Fibroblast of pulmonary artery (primary cell): ENCODE measurements around the gene FNBP1L.

Experiments
- DNase-seq: peaks from one replicate; pipeline ENCODE4 v3.0.0-alpha.2; 2010; ENCODE audit warnings: low read depth
- H3K4me3 ChIP-seq: replicated peaks from 2 replicates; pipeline ENCODE4 v1.5.1; 2011; ENCODE audit warnings: low read depth, mild to moderate bottlenecking, control low read depth, low read length, moderate library complexity
- TF ChIP-seq, protein P1 (sequence below): IDR thresholded peaks from 2 replicates; pipeline ENCODE4 v1.5.1; 2011; ENCODE audit warnings: mild to moderate bottlenecking, control low read depth, low read length, inconsistent platforms; ENCODE audit errors: missing control alignments

FNBP1L gene

GRCh38 chr1:93499533-93499932 is 51.6 kb downstream of the FNBP1L start:
- TF ChIP-seq, protein P1, sequence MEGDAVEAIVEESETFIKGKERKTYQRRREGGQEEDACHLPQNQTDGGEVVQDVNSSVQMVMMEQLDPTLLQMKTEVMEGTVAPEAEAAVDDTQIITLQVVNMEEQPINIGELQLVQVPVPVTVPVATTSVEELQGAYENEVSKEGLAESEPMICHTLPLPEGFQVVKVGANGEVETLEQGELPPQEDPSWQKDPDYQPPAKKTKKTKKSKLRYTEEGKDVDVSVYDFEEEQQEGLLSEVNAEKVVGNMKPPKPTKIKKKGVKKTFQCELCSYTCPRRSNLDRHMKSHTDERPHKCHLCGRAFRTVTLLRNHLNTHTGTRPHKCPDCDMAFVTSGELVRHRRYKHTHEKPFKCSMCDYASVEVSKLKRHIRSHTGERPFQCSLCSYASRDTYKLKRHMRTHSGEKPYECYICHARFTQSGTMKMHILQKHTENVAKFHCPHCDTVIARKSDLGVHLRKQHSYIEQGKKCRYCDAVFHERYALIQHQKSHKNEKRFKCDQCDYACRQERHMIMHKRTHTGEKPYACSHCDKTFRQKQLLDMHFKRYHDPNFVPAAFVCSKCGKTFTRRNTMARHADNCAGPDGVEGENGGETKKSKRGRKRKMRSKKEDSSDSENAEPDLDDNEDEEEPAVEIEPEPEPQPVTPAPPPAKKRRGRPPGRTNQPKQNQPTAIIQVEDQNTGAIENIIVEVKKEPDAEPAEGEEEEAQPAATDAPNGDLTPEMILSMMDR: no peak
- no peak for DNase-seq
- no peak overlapping the region for H3K4me3 ChIP-seq

- DNase-seq: no peak
- TF ChIP-seq, protein P1: no peak
- H3K4me3 ChIP-seq: no peak overlapping the region
These were observed 52.4 kb downstream of the FNBP1L start for GRCh38 chr1:93500275-93500674.

DNA sequence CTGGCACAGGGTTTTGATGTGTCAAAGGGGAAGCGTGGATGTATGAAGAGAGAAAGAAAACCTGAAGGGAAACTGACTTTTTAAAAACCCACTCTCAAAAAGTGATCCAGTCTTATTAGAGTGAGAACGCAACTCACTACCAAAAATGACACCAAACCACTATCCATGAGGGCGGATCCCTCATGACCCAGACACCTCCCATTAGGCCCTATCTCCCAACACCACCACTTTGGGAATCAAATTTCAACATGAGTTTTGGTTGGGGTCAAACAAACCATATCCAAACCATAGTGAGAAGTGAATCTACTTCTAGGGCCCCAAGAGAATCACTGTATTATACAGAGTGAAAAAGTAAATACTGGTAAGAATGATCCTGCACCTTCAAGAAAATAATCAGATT is 53.5 kb downstream of the FNBP1L start:
- TF ChIP-seq, protein P1: no peak

GRCh38 chr1:93501829-93502369 is 54.0 kb downstream of the FNBP1L start:
- DNase-seq: no peak
- H3K4me3 ChIP-seq: no peak overlapping the region
- TF ChIP-seq, protein P1: no peak

More for the DNA sequence above, 53.5 kb downstream of the FNBP1L start:
- no peak overlapping the region for H3K4me3 ChIP-seq
- DNase-seq: no peak

DNA sequence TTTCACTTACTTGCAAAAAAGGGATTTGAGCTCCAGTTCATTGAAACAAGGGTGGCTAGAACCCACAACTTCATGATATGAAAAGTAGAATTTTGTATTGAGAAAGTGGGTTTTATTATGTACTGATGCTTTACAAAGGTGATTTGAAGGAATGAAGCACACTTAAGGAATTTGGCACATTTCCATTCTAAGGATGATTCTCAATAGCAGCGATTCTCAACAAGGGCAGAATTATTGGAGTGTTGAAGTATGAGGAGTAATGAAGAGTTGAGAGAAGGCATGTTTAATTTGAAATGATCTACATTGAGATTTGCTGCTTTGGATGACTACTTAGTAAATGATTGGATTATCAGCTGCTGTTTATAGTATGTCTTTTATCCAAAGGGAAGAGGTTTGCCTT is 54.7 kb downstream of the FNBP1L start:
- DNase-seq: no peak
- TF ChIP-seq, protein P1: no peak

GRCh38 chr1:93503163-93503562 is 55.2 kb downstream of the FNBP1L start:
- DNase-seq: no peak
- no peak overlapping the region for H3K4me3 ChIP-seq
- TF ChIP-seq, protein P1: no peak

More for the DNA sequence above, 54.7 kb downstream of the FNBP1L start:
- no peak overlapping the region for H3K4me3 ChIP-seq

DNA sequence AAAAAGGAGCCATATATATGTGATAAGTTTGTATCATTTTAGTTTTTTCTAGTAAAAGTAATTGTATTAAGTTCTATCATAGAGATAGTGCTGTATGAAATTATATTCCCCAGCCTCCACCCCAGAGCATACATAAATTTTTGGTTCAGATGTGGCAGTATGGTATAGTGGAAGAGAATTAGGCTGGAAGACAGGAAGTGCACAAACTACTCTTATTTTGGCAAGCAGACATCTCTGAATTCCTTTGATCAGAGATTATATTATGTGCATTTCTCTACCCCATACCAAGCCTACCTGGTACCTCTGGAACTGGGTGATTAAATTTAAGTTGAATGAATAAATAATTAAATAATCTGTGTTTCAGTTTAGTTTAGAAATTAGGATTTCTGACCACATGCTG is 55.9 kb downstream of the FNBP1L start:
- H3K4me3 ChIP-seq: no peak overlapping the region
- no peak for DNase-seq
- TF ChIP-seq, protein P1: no peak
